GM21576 (cell line): ENCODE results near the gene RACK1.

Experiments used
- ATAC-seq: cut with Tn5 transposase; IDR thresholded peaks from one replicate; pipeline ENCODE4 v1.9.1; 2021; ENCODE audit warnings: mild to moderate bottlenecking, moderate library complexity; ENCODE audit not compliant: unreplicated experiment

The RACK1 gene

DNA sequence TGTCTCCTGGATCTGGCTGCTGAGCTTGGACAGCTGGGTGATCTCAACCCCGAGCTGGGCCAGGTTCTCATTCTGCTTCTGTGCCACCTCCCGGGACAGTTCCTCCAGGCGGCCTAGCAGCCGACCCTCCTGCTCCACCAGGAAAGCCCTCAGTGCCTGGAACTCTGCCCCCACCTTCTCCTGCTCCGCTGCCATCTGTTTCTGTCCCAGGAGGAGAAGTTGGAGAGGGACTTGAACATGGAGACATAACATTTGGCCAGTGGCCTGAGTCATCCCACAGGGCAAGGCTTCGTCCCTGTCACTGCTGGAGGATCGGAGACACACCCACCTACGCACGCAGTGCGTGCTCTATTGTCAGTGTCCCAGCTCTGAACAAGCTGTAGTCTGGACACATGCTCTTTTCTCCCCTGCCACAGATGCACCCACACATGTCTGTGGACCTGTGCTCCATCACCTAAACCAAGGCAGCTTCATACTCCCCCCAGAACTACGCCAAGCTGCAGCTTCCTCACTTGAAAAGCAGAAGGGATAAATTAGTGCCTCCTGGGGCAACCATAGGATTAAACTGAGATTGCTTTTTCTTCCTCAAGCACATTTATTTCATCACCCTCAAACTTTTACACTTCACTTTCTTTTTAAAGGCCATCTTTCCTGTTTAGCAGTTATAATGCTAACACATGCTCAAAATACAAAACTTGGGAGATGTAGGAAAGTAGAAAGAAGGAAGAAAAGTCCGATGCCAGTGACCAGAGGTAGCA is 43.6 kb downstream of the RACK1 start:
- no peak for ATAC-seq

DNA sequence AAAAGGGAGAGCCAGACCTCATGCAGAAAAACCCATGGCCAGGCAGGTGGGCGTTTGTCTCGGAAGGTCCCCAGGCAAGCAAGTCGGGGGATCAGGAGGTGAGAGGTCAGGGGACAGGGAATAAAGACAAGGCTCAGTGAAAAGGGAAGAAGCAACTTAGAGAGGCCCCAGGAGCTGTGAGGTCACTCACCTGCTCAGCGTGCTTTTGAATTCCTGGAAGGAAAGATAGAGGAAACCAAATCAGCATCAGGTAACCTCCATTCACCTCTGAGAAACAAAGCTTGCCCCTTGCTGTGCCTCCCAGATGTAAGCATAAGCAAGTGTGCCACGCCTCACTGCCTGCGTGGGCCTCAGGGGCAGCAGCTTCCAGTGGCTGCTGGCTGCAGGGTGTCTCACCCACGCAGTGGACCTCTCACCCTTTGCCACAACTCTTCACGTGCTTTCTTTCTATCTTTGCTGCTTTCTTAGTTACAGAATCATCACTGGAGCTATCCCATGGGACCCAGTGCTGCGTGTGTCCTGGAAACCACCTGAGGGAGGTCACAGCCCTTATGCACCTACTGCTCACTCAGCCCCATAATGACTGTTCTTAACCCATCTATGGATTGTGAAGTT is 44.7 kb downstream of the RACK1 start:
- peak; percentile 64 for ATAC-seq

DNA sequence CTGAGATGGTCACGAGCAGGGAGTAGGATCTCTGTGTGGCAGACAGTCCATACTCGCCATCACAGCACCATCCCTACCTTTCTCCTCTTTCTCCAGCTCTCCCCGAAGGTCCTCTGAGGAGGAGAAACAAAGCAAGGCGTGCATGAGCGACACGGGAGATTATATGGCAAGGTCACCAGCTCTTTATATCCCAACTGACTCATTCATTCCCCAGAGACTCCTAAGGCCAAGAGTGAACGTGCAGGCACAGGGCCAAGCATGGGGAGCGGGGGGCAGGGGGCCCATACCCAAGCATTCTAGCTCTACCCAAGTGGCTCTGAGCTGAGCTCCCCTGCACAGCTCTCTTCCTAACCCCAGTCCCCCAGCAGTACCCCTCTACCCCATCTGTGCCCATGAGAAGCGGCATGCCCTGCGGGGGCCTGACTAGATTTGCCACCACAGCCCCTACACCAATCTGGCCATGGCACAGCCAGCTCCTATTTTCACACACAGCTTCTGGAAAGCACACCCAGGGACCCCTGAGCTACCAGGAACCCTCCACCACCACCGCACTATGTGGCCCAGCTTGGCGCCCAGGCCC is 45.5 kb downstream of the RACK1 start:
- no peak for ATAC-seq

DNA sequence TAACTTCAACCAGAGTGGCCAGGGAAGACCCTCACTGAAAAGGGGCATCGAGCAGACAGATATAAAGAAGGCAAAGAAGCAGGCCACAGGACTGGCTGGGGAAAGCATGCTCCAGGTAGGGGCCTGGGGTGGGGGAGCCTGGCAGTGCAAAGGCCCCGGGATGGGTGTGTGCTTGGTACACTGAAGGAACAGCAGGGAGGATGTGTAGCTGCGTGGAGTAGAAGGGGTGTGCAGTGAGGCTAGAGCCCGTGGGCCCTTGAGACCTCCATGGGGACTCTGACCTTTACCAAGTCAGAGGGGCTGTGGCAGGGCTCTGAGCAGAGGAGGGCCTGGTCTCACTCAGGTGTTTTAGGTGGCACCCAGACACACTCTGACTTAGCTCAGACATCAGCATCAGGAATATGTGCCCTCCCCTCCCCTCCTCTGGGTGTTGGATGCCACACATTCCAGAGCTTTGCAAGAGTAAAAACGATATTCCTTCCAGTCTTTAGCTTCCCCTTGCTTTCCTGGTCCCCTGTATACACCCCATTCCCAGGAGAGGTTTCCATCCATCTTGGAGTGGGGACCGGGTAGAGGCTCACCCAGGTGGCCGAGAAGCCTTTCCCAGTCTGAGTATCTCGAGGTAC is 46.3 kb downstream of the RACK1 start:
- ATAC-seq, result no peak

- ATAC-seq, result no peak
These were observed 48.4 kb downstream of the RACK1 start for GRCh38 chr5:181195249-181195761.

GRCh38 chr5:181194489-181195248 is 49.0 kb downstream of the RACK1 start:
- ATAC-seq, result no peak

- ATAC-seq, result no peak
These were observed 50.0 kb downstream of the RACK1 start for GRCh38 chr5:181193656-181194055.

DNA sequence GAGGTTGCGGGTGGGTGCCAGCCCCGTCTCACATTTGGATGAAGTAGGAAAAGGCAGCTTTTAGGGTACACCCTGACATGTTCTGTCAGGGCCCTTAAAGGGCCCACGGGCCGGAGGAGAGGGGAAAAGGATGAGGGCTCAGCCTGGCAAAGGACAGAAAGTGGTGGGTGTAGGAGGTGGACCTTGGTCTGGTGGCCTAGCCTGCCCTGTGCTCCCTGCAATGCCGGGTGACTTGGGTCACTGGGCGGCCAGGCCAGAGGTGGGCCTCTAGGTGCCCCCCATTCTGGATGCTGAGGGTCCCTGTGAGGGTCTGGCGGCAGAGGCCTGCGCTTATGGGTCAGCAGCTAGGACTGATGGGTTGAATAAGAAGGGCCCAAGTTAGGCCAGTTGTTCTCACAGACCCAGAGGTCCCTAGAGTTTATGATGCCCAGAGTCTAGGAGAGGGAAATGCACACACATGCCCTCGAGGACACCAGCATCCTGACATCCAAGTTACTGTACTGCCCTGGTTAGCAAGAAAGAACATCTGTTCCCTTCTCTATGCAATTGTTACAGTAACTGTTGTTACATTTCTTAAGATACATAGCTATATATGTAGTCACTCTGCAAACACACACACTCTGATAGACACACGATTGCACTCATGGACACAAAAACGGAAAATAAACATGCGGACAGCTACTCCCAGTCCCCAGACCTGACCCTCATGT is 51.2 kb downstream of the RACK1 start:
- no peak for ATAC-seq

GRCh38 chr5:181191526-181192336 is 52.0 kb downstream of the RACK1 start:
- ATAC-seq, result peak; percentile 47

DNA sequence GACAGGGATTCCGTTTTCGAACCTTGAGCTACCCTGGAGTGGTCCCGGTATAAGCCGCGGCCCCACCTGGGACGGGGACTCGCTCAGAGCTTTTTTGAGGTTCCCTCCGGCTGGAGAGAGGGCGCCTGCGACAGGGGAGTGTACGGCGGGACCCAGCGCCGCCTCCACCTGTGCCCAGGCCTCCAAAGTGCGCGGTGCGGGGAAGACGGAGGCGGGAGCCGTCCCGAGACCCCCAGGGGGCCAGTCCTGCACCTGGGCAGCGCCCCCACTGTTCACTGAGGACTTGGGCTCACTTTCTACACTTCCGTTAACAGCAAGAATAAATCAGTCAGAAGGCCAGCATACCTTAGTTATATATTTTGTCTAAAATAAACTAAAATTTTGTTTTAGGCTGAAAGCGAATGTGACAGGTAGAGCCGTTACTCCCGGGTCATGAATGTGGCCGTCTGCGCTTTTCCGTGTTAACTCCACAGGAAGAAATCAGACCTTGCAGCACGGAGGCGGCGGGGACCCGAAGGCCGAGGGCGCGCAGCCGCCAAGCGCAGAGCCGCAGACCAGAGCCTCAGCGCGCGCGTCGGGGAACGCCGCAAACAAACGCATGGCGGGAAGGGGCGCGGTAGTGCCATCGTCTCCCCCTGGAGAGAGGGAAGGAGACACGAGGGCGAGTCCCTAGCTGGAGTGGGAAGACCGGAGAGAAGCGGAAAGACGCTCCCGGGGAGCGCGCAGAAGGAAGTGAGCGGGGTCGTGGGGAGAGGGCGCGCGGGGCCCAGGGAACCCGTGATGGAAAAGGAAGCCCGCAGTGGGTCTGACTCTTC is 52.8 kb downstream of the RACK1 start:
- ATAC-seq, result peak; percentile 5

DNA sequence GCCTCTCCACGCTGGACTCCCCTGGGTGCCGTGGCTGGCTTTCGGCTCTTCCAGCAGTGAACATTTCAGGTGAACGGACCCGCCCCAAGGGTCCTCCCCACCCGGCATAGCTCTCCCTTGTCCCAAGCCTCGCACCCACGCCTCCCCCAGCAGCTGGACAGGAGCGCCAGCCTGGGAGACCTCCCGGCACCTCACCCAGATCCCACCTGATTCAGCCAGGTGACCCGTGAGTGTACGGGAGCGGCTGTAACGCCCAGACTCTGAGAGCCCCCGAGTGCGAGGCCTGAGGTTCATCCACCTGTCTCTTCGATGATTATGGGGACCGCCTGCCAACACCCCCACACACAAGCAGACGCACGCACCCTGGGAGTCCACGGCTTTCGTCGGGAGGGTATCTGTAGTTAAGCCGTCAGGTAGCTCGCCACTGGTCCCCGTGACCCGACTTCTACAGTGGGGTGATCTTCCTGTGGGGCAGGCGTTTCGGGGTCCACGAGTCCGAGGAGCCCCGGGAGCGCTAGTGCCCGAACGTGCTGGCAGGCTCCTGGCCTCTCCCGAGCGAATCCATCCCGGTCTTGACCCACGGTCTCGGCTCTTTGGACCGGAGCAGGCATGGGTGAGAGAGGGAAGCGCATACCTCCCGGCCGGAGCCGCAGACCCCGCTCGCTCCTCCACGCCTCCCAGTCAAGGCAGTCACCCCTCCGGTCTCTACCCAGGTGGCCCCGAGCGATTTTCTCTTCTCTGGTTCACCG is 53.6 kb downstream of the RACK1 start:
- ATAC-seq, result no peak

DNA sequence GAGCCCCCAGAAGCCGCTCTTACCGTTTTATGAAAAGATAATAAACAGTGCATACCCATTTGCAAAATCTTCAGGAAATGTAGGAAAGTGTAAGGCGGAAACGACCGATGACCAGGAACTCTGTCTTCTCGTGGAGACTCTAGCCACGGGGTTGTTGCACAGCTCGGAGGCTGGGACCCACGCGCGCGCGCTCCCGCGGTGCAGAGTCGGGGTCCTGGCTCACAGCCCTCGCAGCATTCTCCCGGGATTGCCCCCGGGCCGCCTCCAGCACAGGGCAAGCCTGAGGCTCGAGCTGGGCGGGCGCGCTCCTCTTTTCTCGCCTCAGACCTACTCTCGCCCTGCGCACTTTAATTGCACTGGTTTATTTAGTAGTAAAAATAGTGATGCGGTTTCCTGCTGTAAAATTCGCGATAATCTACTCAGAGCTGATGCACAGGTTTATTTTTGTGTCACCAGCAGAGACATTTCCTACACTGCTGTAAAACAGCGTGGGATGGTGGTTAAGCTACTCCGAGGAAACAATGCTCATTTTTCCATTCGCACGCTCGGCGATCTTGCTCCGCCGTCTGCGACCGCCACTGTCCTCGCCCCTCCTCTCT is 54.2 kb downstream of the RACK1 start:
- no peak for ATAC-seq

GRCh38 chr5:181188700-181189362 is 54.9 kb downstream of the RACK1 start:
- ATAC-seq, result peak; percentile 16

- no peak for ATAC-seq
These were observed 56.0 kb downstream of the RACK1 start for GRCh38 chr5:181187500-181188213.

- ATAC-seq, result no peak
These were observed 56.7 kb downstream of the RACK1 start for GRCh38 chr5:181186986-181187499.
